ENCODE data around the gene MAP3K10.

DNA sequence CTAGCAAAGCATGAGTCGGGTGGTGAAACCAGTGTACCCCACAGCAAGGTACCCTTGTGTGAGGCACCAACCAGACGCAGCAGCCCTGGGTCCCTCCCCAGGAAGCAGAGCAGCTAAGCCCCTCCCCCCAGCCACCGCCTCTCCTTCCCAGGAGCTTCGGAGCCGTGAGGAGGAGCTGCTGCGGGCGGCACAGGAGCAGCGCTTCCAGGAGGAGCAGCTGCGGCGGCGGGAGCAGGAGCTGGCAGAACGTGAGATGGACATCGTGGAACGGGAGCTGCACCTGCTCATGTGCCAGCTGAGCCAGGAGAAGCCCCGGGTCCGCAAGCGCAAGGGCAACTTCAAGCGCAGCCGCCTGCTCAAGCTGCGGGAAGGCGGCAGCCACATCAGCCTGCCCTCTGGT, 14.5 kb downstream of the MAP3K10 start:
- no peak for TF ChIP-seq EZH2 (IDR thresholded peaks at IDR 0.05; ENCODE audit: low read depth)
- TF ChIP-seq CTCF (conservative IDR thresholded peaks at IDR 0.05) = no peak
